GM12892 (cell line): ENCODE data around the gene PKP1.

Experiments used
- POLR2A ChIP-seq: IDR thresholded peaks from 2 replicates; pipeline ENCODE4 v1.6.1; 2011; ENCODE audit warnings: low read depth, low read length, control low read depth
- POLR2AphosphoS5 ChIP-seq: IDR thresholded peaks from 2 replicates; pipeline ENCODE4 v1.6.1; 2011; ENCODE audit warnings: low read depth, low read length, control low read depth
- TAF1 ChIP-seq: IDR thresholded peaks from 2 replicates; pipeline ENCODE4 v1.6.1; 2011; ENCODE audit warnings: low read depth, mild to moderate bottlenecking, control low read depth, low read length, borderline replicate concordance

- no peak for TF ChIP-seq TAF1
- TF ChIP-seq POLR2A, result no peak
- no peak for TF ChIP-seq POLR2AphosphoS5
These were observed 43.1 kb upstream of the PKP1 start for GRCh38 chr1:201240171-201240570.
